HG03196 (cell line): ENCODE measurements around the gene NDUFAF5.

Experiments used
- ATAC-seq: cut with Tn5 transposase; IDR thresholded peaks from one replicate; pipeline ENCODE4 v1.9.1; 2021; ENCODE audit not compliant: unreplicated experiment

The NDUFAF5 gene

DNA sequence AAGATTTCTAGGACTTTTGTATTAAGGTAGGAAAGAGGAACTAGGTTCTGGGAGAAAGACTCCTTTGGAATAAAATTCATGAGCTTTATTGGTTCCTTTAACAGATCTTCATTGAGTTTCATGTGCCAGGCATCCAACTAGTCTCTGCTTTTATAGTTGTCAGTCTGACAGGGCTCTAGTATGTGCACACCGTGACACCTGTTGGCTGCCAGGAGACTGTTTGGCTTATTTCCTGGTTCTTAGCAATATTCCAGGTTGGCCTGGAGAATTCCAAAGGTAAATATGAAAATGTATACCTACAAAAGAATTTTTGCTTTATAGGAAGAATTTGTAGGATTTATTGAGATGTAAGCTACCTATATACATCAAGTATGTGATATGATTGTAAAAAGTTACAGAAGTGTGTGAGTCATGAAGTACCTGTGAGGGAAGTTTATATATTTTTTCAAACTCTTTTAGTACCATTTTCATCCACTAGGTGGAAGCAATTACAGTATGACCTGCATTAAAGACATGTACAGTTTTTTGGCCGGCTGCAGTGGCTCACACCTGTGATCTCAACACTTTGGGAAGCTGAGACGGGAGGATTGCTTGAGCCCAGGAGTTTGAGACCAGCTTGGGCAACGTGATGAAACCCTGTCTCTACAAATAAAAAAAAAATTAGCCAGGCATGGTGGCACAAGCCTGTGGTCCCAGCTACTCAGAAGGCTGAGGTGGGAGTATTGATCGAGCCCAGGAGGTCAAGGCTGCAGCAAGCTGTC lies 35.2 kb downstream of the NDUFAF5 start:
- peak; percentile 72 for ATAC-seq

GRCh38 chr20:13821876-13822275 lies 37.0 kb downstream of the NDUFAF5 start:
- no peak for ATAC-seq

GRCh38 chr20:13822459-13822858 lies 37.6 kb downstream of the NDUFAF5 start:
- no peak for ATAC-seq

DNA sequence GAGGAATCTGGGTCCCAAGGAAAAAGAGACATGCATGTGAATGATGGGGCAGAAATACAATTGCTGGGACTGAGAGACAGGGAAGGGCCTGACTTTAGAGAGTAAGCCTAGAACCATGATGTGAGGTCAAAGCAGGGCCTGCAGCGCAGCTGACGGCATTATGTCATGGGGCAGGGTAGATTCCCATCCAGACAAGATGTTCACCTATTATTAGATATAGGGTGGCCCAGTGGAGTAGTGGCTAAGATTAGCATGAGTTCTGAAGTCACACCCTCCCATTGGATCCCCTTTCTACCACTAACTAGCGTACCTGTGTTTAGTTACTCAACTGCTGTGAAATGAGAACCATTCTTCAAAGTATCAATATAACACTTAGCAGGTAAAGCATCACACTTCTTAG lies 39.6 kb downstream of the NDUFAF5 start:
- ATAC-seq = no peak

DNA sequence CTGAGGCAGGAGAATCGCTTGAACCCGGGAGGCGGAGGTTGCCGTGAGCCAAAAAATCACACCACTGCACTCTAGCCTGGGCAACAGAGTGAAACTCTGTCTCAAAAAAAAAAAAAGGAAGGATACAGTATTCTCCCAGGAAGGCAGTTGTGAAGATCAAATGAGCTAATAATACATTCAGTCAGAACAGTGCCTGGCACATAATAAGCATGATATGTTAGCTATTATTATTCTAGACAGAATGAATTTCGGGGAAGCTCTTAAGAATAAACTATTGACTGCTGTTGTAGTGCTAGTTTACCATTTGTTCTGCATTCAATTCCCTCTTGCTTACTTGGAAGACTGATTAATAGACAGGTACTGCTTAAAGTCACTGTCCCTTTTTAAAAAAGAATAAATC lies 40.6 kb downstream of the NDUFAF5 start:
- ATAC-seq = no peak

GRCh38 chr20:13831476-13831875 lies 46.6 kb downstream of the NDUFAF5 start:
- ATAC-seq = no peak

DNA sequence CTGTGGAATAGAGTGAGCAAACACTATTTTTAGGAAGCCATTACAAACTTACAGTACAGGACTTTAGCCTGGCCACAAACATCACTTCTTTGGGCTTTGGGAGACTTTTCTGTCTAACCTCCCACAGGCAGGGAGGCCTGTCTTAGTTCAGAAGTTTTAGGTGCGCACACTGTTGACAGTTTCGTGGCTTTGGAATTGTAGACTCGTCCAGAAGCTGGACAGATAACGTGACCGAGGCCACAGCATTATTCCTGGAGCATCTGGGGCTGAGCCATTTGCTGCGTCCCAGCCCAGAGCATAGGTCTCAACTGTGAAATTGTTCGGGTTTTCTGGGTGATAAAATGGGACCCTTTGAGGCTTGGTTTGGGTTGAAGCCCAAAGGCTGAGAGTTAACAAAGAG lies 53.8 kb downstream of the NDUFAF5 start:
- ATAC-seq = no peak

DNA sequence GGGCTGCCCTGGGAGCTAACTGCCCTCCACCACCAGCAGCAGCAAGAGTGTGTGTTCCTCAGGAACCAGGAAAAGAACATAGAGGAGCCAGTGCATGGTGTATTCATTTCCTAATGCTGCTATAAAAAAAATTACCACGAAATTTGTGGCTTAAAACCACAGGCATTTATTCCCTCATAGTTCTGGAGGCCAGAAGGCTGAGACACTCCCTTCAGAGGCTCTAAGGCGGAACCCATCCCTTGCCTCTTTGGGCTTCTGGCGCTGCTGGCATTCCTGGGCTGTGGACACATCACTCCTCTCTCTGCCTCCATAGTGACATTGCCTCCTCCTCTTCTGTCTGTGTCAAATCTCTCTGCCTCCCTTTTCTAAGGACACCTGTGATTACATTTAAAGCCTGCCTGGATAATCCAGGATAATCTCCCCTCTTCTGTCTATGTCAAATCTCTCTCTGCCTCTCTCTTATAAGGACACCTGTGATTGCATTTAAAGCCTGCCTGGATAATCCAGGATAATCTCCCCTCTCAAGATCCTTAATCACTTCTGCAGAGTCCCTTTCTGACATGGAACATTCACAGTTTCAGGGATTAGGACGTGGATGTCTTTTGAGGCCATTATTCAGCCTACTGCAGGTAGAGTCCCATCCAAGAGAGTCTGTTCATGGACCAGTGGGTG lies 54.7 kb downstream of the NDUFAF5 start:
- no peak for ATAC-seq

- no peak for ATAC-seq
Observed at GRCh38 chr20:13840093-13840465, 55.3 kb downstream of the NDUFAF5 start.

DNA sequence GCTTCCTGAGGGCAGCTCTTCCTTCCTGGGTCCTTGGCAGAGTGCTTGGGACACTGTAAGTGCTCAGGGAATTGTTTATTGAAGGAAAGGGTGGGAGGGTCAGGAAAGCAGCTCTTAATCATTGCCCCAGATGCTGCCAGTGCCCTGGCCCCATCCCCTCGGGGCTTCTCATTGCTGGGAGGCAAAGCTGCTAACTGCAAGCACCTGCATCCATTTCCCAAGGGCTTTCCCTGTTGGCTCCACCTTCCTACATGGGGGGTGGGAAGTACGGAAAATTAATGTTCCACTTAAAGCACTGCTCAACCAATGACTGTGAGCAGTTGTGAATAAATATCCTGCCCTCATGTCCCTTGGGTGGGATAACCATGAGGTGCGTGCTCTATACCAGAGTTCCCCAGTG lies 56.4 kb downstream of the NDUFAF5 start:
- no peak for ATAC-seq

DNA sequence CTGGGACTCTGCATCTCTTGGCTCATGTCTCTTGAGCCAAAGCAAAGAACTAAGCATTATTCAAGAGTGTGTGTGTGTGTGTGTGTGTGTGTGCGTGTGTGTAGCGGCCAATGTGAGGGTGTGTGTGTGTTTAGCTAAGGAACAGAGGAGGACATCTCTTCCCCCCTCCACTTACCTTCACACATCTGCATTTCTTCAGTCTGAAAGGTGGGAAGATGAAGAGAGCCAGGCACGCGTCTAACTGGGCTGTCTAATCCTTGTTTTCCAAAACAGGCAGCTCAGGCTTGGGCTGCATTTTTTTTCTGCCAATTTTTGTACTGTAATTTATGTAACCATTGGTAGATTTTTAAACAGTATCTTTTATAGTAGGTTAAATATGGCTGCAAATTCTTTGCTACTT lies 59.5 kb downstream of the NDUFAF5 start:
- no peak for ATAC-seq

DNA sequence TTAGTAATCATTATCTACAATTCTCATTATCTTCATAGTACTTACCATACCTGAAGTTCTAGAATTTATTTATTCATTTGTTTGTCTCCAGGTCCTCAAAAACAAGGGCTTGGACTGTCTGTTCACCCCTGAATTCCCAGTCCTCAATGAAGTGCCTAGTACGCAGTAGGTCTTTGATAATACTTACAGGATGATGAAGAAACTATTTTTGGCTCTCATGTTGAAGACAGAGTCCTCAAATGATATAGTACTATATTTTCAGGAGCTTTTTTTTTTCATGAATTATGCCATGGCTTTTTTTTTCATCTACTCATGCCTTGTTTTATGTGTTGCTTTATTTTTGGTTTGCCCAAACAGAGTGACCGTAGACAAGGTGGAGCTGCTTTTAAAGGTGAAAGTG lies 66.5 kb downstream of the NDUFAF5 start:
- ATAC-seq = no peak

DNA sequence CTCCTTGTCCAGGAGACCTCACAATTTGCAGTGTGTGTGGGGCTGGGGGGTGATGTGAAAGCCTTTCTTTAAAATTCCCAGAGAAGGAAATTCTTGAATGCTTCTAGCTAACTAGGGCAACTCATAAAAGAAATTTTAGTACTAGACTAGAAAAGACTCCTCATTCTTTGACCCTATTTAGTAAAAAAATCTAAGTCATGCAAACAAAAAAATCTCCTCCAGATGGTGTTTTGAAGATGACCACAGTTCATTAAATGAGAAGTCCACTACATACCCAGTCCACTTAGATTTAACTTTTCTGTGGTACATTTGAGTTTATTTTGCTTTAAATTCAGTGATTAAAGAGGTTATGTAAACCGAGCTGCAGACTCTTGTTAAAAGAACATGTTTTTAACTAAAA lies 67.5 kb downstream of the NDUFAF5 start:
- ATAC-seq = no peak

DNA sequence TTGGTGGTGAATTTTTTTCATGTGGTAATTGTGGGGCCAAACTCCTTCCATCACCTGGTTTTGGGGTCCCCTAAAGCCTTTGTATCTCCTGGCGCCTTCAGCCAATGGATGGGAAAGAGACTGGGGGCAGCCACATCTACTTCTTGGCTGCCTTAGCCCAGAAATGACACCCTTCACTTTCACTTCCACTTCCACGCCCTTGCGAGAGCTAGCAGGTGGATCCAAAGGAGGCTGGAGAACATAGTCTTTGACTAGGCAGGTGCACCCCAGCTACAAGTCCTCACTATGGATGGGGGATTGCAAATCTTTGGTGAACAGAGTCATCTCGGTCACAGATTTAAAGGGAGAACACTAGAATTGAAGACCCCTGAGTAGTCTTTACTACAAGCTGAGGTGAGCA lies 70.8 kb downstream of the NDUFAF5 start:
- ATAC-seq = no peak

GRCh38 chr20:13856354-13856753 lies 71.5 kb downstream of the NDUFAF5 start:
- ATAC-seq = no peak

DNA sequence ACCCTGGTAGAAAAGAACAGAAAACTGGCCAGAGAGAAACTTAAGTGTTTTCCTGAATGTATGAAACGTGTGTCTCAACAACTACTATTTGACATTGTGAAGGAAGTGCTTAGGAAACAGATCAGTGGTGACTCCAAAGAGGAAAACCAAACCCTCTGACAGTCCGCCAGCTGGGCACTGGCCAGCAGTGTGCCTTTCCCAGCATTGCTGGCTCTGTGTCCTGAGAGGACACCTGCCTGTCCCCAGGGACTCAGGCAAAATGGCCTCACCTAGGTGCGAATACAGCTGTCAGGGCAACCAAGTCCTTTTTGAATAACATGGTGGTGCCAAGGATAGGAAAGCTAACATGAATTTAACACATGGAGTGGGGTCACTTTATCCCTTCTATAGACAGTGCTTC lies 72.5 kb downstream of the NDUFAF5 start:
- no peak for ATAC-seq

DNA sequence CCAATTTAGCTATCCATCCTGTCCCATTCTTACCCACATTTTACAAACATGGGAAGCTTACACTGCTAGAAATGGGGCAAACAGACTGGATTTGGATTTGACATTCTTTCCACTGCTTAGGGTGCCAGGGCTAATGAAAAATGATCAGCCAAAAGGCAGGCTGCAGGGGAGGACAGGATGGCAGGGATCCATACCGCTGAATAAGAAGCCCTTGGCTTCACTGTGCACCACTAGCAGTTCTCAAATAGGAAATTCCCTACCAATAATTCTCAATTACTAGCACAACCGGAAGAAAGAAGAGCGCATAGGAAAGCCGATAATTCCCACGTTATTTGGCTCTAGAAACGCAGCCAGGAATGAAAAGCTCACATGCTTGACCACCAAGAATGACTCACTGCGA lies 73.1 kb downstream of the NDUFAF5 start:
- no peak for ATAC-seq

DNA sequence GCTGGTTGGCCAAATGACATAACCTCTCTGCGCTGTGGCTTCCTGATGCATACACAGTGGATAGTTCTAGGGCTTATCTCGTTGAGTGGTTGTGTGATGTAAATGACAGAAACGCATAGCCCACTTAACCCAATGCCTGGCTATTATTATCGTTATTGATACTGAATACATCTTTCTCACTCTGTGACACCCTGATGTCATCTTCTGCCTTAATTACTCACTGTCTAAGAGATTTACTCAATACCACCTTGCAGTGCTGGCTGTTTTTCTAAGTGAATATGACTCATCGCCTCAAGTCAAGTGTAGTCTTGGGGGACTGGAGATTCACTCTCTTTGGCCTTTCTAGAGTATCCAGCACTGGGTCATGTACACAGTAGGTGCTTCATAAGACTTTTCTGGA lies 73.6 kb downstream of the NDUFAF5 start:
- no peak for ATAC-seq

DNA sequence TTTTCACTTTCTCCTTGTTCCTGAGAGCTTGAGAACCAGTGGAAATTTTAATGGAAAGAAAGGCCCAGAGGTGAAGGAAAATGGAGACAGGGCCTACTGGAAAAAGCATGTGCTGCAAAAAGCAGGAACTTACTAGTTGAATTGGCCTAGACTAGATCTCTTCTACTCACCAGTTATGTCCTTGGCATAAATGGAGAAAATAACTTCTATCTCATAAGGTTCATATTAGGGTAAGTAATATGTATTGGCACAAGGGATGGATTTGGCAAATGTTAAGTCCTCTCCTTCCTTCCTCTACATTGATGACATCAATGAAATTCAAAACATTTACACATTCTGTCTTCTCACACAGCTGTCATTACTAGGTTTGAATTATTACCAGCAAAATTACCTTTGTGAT lies 74.0 kb downstream of the NDUFAF5 start:
- no peak for ATAC-seq

DNA sequence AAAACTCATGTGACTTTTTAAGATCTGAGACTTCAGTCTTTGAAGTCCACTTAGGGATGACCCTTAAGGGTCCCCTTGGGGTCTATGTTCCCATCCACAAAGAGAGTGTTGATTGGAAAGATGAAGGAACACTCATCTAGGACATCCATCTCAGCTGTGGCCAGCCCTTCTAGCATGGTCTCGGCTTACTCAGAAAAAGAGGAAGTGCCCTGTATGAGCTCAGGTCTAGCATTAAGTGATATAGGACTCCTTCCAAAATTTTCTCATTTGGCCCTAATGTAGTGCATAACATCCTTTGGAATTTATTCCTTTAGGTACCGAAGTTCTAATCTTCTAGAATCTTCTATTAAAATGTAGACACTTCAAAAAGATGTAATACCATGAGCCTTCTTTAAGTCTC lies 77.4 kb downstream of the NDUFAF5 start:
- ATAC-seq = no peak

DNA sequence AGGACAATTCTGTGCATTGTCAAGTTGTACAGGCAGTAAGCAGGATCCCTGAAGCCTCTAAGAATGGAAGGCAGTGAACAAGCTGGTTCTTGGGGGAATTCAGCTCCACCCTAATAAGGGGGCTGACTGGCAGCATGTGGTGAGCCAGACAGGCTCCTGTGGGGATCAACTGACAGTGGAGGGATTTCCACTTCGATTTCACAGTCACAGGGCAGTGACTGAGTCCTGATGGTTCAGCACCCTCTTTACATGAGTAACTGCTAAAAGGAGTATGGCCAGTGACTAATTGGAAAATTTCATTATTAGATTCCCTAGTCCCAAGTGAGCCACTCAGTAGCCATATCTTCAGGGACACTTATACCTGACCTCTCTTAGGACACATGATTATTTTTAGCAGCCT lies 78.4 kb downstream of the NDUFAF5 start:
- ATAC-seq = no peak

DNA sequence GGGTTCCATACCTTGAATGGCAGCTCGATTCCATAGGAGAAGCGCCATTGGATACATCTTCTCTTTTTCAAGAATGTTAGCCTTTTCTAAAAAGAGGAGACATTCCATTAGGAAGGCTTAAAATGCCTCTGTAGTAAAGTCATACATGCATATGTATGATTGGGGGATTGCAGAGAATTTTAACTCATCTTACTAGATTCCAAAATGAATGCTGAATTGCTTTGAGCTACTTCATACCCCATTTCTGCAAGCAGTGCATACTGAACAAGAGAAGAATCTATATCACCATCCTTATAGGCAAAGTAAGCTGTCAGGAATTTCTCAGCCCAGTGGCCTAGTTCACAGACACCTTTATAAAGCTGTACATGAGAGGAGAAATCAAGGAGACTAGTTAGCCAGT lies 80.3 kb downstream of the NDUFAF5 start:
- no peak for ATAC-seq

DNA sequence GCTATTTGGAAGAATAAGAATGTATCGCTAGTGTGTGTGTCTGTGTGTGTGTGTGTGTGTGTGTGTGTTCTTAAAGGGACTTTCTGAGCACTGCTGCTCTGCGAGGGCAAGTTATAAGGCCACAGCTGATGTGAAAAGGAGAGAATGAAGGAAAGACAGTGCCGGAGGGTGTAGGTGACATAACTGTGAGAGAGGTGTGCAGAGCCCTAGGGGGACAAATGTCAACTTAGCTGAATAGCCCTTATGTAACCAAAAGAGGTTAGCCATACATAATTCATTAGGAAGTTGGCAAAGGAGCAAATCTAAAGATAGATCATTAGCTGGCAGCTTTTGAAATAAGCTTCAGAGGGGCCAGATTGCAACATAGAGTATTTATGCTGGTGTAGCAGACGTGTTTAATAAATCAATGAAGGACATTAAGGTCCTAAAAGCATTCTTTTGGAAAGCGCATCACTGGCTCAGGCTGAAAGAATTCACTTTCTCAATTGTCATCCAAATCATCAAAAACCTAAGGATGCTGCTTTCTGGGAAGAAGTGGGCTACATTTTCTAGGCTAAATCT lies 81.0 kb downstream of the NDUFAF5 start:
- no peak for ATAC-seq
